ENCODE measurements around the gene PDE6D. TPM values are rescaled to one million over a fixed set of nuclear protein-coding genes. Genes with fewer than 3 reads are reported as not detected.

PDE6D gene
- total and polyA plus RNA-seq, 2 of the 13 experiments (the other 11 are each of a cell fraction or from before 2014, with no cell fraction given): 14.1 to 23.2 TPM

DNA sequence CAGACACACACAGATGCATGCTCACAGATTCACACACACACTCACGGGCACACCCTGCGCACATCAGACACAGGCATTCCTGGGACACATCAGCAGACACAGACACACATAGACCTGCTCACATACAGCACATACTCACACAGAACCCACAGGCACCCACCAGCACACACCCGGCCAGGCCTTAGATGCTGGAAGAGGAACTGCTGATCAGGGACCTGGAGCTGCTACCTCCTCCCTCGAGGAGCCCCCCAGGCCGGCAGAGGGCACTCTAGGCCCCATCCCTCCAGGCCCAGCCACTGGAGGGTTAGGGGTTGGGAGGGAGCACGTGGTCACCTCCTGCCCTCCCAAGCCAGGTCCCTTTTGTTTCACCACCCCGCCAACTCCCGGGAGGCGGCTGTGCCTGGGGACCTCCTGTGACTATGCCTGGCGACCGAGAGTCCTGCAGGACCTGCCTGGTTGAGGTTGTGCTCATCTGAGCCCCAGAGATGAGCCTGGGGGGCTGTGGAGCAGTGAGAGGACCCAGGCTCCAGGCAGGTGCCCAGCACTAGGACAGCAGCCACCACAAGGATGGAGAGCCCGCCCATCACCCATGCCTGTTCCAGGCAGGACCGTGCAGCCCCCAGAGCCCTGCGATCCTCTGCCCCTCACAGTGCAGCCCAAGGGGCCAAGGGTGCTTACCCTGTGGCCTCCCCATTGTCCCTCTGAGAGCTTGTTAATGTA is 93.8 kb downstream of the PDE6D start (continued):
- peak; percentile 88 for TF ChIP-seq ZNF724P (CRISPR knock-in tag; IDR thresholded peaks at IDR 0.05; ENCODE audit: borderline replicate concordance)
- no peak for TF ChIP-seq ZNF737 (CRISPR knock-in tag; IDR thresholded peaks at IDR 0.05; ENCODE audit: borderline replicate concordance)
- peak; percentile 38; the same call in 1 of the 2 replicates for TF ChIP-seq ZBTB14 (CRISPR knock-in tag; IDR thresholded peaks at IDR 0.05)
- 0 out of 2 replicates have a peak, but pooled peaks have one; percentile 49 for TF ChIP-seq CCDC6 (CRISPR knock-in tag; IDR thresholded peaks at IDR 0.05)
- no peak for TF ChIP-seq ZNF18 (CRISPR knock-in tag; IDR thresholded peaks at IDR 0.05; ENCODE audit: insufficient replicate concordance)
- peak; percentile 42; the same call in 1 of the 2 replicates for TF ChIP-seq ZNF414 (CRISPR knock-in tag; IDR thresholded peaks at IDR 0.05)
- TF ChIP-seq ZFP82 (CRISPR knock-in tag; IDR thresholded peaks at IDR 0.05; ENCODE audit: borderline replicate concordance): no peak
- TF ChIP-seq, protein P1, sequence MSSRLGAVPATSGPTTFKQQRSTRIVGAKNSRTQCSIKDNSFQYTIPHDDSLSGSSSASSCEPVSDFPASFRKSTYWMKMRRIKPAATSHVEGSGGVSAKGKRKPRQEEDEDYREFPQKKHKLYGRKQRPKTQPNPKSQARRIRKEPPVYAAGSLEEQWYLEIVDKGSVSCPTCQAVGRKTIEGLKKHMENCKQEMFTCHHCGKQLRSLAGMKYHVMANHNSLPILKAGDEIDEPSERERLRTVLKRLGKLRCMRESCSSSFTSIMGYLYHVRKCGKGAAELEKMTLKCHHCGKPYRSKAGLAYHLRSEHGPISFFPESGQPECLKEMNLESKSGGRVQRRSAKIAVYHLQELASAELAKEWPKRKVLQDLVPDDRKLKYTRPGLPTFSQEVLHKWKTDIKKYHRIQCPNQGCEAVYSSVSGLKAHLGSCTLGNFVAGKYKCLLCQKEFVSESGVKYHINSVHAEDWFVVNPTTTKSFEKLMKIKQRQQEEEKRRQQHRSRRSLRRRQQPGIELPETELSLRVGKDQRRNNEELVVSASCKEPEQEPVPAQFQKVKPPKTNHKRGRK (CRISPR knock-in tag; IDR thresholded peaks at IDR 0.05): no peak
- TF ChIP-seq ZNF710 (CRISPR knock-in tag; IDR thresholded peaks at IDR 0.05; ENCODE audit: borderline replicate concordance): peak; percentile 46; the same call in 1 of the 2 replicates
- no peak for TF ChIP-seq CBX2 (IDR thresholded peaks at IDR 0.05; ENCODE audit: low read depth, low read length)
- TF ChIP-seq CBX2 (CRISPR knock-in tag; IDR thresholded peaks at IDR 0.05; ENCODE audit: low read depth): no peak; the same call in 1 of the 2 replicates
- peak; percentile 68; the same call in 1 of the 2 replicates for TF ChIP-seq MYNN (CRISPR knock-in tag; IDR thresholded peaks at IDR 0.05; ENCODE audit: low read depth)
- peak; percentile 82; the same call in 1 of the 2 replicates for TF ChIP-seq GZF1 (CRISPR knock-in tag; IDR thresholded peaks at IDR 0.05)
- peak; percentile 78; the same call in 1 of the 2 replicates for TF ChIP-seq TBX2 (CRISPR knock-in tag; IDR thresholded peaks at IDR 0.05; ENCODE audit: borderline replicate concordance)
- TF ChIP-seq ZNF253 (CRISPR knock-in tag; IDR thresholded peaks at IDR 0.05; ENCODE audit: borderline replicate concordance): peak; percentile 86; the same call in 1 of the 2 replicates
- TF ChIP-seq RXRA (CRISPR knock-in tag; IDR thresholded peaks at IDR 0.05): peak; percentile 85; the same call in 1 of the 2 replicates
- TF ChIP-seq GATAD2A (CRISPR knock-in tag; IDR thresholded peaks at IDR 0.05): peak; percentile 84
- no peak for TF ChIP-seq TRIM24 (CRISPR knock-in tag; IDR thresholded peaks at IDR 0.05)
- TF ChIP-seq GFI1 (CRISPR knock-in tag; IDR thresholded peaks at IDR 0.05; ENCODE audit: borderline replicate concordance): peak; percentile 67; the same call in 1 of the 2 replicates
- TF ChIP-seq PBX3 (CRISPR knock-in tag; IDR thresholded peaks at IDR 0.05; ENCODE audit: borderline replicate concordance): no peak
